Hindlimb muscle (tissue), 1 donor: ENCODE measurements around the gene MRGPRG. TPM values are rescaled to one million over a fixed set of nuclear protein-coding genes. Genes with fewer than 3 reads are reported as not detected.
"Not testable (repeated sequence)": the region's sequence is repeated elsewhere in the genome, so short reads cannot be mapped to it uniquely, and the experiment has no call there.

ENCODE experiments used
- DNase-seq: peaks from one replicate; pipeline ENCODE4 v3.0.0-alpha.2; 2013
- polyA plus RNA-seq: library from polyadenylated mRNA; unstranded; fragments of 120-200 nt; gene quantifications from one replicate; pipeline ENCODE4 v1.2.1, GENCODE V29; 2013; ENCODE audit not compliant: insufficient read length

Gene MRGPRG
- polyA plus RNA-seq = not detected

- DNase-seq = no peak
Measured at GRCh38 chr11:3218483-3219280, at the start of gene MRGPRG. Gene MRGPRG (minus strand): TSS chr11:3218813. CDS start chr11:3218813, 0 bp downstream.

GRCh38 chr11:3262548-3262947 lies 43.9 kb upstream of the MRGPRG start:
- not testable (repeated sequence) for DNase-seq

GRCh38 chr11:3261831-3262230 lies 43.2 kb upstream of the MRGPRG start:
- DNase-seq = not testable (repeated sequence)

- DNase-seq = not testable (repeated sequence)
Measured at GRCh38 chr11:3257509-3257908, 38.9 kb upstream of the MRGPRG start.

GRCh38 chr11:3255241-3255640 lies 36.6 kb upstream of the MRGPRG start:
- not testable (repeated sequence) for DNase-seq

- not testable (repeated sequence) for DNase-seq
Measured at GRCh38 chr11:3254773-3255172, 36.2 kb upstream of the MRGPRG start.

GRCh38 chr11:3245071-3245470 lies 26.5 kb upstream of the MRGPRG start:
- no peak for DNase-seq

- DNase-seq = no peak
Measured at GRCh38 chr11:3243880-3244279, 25.3 kb upstream of the MRGPRG start.

- DNase-seq = no peak
Measured at GRCh38 chr11:3237119-3237518, 18.5 kb upstream of the MRGPRG start.

- DNase-seq = no peak
Measured at GRCh38 chr11:3234846-3235245, 16.2 kb upstream of the MRGPRG start.

GRCh38 chr11:3232956-3233355 lies 14.3 kb upstream of the MRGPRG start:
- no peak for DNase-seq

- peak; percentile 22 for DNase-seq
Measured at GRCh38 chr11:3231851-3232744, 13.5 kb upstream of the MRGPRG start, which contains the start of gene MRGPRE. Gene MRGPRE (minus strand): TSS chr11:3232417. CDS start chr11:3228799, 3,618 bp downstream.

- no peak for DNase-seq
Measured at GRCh38 chr11:3231550-3231850, 12.9 kb upstream of the MRGPRG start.

GRCh38 chr11:3230636-3231549 lies 12.3 kb upstream of the MRGPRG start:
- no peak for DNase-seq

GRCh38 chr11:3229673-3230630 lies 11.3 kb upstream of the MRGPRG start:
- no peak for DNase-seq

GRCh38 chr11:3228445-3228829 lies 9.8 kb upstream of the MRGPRG start:
- no peak for DNase-seq

GRCh38 chr11:3227568-3228444 lies 9.2 kb upstream of the MRGPRG start:
- no peak for DNase-seq

GRCh38 chr11:3226846-3227567 lies 8.4 kb upstream of the MRGPRG start:
- no peak for DNase-seq
